Hematopoietic multipotent progenitor cell (in vitro differentiated cells): ENCODE results near the gene DOK4. TPM values are rescaled to one million over a fixed set of nuclear protein-coding genes. Genes with fewer than 3 reads are reported as not detected.
"Not testable (repeated sequence)": the region's sequence is repeated elsewhere in the genome, so short reads cannot be mapped to it uniquely, and the experiment has no call there.

Experiments
- DNase-seq, 3 donors: peaks; one replicate each; pipeline ENCODE4 v3.0.0-alpha.2; 2011 to 2015; ENCODE audit warnings: low read depth in 2 of 3, low spot score in 2 of 3
- total RNA-seq: library from RNA; depleted of rRNA; stranded (reverse); fragments of >200 nt; gene quantifications from one replicate; pipeline ENCODE4 v1.2.3, GENCODE V29; 2012

The DOK4 gene
- total RNA-seq, 1 donor, result 17.0 TPM

GRCh38 chr16:57462209-57462977 lies 23.9 kb downstream of the DOK4 start, which contains the start of gene POLR2C:
Gene POLR2C (plus strand): TSS chr16:57462679. CDS start chr16:57462725, 46 bp downstream.
- DNase-seq, result peak; percentile 88 to 92 (median 91)

DNA sequence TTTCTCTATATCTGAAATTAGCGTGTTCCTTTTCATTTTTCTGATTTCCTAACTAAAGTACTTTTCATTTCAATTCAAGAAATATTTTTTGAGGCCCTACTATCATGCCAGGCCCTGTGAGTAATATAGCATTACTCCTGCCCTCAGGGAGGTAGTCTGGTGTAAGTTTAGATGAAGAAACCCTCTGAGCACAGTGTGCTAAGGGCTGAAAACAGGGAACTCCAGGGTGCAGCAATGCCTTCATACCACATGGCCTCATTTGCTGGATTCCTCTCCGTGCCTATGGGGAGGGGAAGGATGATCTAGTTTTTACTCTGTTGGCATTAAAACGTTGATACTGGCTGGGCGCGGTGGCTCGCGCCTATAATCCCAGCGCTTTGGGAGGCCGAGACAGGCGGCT lies 34.3 kb downstream of the DOK4 start:
- no peak for DNase-seq

GRCh38 chr16:57447186-57447962 lies 38.9 kb downstream of the DOK4 start, which contains the start of the genes CIAPIN1 and COQ9:
Gene CIAPIN1 (minus strand): TSS chr16:57447385. CDS start chr16:57440928, 6,457 bp downstream.
Gene COQ9 (plus strand): TSS chr16:57447479. CDS start chr16:57447506, 27 bp downstream.
- peak; percentile 84 to 96 (median 92) for DNase-seq

DNA sequence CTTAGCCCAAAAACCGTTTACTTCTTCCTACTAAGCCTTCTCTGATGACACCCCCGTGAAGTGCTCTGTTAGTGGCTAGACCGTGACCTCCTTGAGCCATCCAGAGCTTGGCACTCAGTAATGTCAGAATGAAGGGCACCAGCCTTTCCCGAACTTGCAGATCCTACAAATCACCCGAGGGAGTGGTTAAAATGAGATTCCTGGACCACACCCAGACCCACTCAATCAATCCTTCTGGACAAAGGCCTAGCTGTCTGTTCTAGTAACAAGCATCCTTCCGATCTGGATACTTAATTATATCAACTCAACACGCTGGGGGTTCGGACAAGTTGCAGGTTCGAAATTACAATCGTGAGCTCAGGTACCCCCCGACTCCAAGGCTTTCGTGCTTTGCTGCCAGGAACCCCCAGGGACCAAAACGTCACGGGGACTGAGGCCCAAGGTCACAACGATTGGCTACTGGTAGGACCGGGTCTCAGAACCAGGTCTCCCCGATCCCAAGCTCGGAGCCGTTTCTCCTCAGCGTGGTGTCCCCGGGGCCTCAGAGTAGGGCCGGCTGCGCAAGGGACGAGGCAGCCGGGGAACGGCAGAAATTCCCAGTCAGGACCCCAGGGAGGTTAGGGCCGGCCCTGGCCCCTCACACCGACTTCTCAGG lies 39.6 kb downstream of the DOK4 start:
- DNase-seq, result peak; percentile 14 to 37 (median 24)

DNA sequence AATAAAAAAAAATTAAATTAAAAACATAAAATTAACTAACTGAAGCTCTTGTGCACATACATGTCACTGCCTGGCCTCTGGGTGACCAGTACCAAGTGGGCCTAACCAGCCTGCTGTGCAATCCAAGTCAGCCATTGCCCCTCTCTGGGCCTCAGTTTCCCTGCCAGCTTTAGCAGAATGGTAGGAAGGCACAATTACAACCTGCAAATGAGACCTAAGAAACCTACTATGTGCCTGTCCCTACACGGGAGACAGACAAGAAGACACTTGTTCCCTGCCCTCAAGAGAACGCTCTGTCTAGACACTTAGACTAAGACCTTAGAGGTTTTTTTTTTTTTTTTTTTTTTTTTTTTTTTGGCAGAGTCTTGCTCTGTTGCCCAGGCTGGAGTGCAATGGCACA lies 40.8 kb downstream of the DOK4 start:
- no peak for DNase-seq

GRCh38 chr16:57444711-57445110 lies 41.6 kb downstream of the DOK4 start:
- DNase-seq, result no peak

GRCh38 chr16:57440551-57440950 lies 45.7 kb downstream of the DOK4 start:
- DNase-seq, result not testable (repeated sequence)

DNA sequence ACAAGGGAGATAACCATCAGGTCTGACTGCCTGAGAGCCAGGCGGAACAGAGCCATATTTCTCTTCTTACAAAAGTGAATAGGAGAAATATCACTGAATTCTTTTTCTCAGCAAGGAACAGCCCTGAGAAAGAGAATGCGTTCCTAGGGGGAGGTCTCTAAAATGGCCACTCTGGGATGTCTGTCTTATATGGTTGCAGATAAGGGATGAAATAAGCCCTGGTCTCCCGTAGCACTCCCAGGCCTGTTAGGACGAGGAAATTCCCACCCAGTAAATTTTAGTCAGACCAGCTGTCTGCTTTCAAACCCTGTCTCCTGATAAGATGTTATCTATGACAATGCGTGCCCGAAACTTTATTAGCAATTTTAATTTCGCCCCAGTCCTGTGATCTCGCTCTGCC lies 46.3 kb downstream of the DOK4 start:
- not testable (repeated sequence) for DNase-seq

DNA sequence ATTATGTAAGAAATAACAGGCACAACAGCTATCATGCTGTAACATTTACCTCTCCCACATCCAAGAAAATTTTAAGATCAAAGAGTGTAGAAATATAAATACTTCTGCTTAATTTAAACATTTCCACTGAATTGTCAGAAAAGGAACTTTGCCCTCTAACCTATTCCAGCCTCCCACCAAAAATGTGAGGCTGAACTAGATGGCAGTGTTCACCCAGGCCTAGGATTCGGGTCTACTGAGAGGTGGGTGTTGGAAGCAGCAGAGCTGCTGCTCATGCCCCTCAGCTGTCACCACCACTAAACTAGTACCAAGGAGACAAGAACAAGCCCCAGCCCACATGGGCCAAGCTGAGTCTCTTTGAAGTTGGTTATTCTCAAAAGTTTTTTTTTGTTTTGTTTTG lies 50.5 kb downstream of the DOK4 start:
- DNase-seq, result no peak

GRCh38 chr16:57434003-57434402 lies 52.3 kb downstream of the DOK4 start:
- DNase-seq, result no peak

GRCh38 chr16:57432989-57433388 lies 53.3 kb downstream of the DOK4 start:
- no peak for DNase-seq

- DNase-seq, result no peak
Measured at GRCh38 chr16:57432505-57432904, 53.8 kb downstream of the DOK4 start.

DNA sequence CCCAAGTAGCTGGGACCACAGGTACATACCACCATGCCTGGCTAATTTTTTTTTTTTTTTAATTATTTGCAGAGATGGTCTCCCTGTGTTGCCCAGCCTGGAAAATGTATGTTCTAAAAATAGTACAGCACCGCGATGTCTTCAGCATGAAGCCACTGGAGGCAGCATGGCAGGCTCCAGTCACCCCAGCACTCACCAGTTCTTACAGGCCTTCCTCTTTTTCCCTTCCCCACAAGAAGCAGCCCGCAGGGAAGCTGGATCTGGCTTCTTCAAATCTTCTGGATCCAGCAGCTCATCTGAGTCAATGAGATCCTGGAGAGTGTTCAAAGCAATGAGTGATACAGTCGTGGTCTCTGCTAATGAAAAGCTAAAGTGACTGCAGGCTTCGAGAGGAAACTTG lies 55.3 kb downstream of the DOK4 start:
- no peak for DNase-seq

DNA sequence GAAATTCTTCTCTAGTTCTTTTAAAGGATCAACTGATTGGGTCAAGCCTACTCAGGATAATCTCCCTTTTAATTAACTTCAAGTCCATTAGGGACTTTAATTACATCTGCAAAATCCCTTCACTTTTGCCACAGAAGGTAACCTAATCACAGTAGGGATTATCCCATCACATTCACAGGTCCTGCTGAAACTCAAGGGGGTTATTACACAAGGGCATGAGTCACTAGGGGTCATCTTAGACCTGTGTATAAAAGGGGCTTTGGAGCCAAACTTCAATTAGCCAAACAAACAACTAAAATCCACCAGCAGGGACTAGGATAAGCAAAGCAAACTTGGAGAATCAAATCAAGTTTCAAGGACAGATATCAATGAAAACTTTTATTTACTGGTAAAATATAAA lies 58.5 kb downstream of the DOK4 start:
- no peak for DNase-seq

GRCh38 chr16:57427307-57427706 lies 59.0 kb downstream of the DOK4 start:
- DNase-seq, result no peak

DNA sequence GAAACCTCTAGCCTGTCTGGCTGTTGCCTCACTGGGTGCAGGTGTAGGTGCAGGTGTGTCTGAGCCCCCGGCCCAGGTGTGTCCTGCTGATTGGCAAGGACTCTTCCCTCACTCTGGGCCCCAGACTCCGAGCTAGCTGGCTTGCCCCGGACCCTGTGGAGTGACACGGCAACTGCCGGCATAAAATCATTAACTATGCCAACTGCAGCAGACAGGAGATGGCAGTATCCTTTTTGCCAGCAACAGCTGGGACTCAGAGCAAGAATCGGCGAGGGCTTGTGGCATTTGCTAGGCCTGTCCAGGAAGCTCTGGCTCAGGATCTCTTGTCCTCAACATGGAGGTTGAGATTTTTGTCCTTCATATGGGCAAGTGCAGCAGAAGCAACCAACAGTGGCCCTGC lies 59.9 kb downstream of the DOK4 start:
- no peak for DNase-seq

DNA sequence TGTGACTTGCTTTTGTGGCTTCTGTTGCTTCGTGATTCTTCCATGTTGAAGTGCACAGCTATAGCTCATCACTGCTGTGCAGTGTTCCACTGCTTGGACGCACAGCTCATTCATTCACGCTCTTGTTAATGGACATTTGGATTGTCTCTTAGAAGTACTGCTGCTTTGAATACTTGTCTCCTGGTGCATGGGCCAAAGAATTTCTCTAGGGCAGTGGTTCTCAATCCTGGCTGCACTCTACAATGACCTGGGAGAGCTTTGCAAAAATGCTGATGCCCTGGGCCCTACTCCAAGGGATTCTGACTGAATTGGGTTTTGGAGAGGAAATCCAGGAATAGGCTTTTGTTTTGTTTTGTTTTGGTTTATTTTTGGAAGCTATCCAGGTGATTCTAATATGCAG lies 61.7 kb downstream of the DOK4 start:
- DNase-seq, result no peak

- no peak for DNase-seq
Measured at GRCh38 chr16:57423152-57423551, 63.1 kb downstream of the DOK4 start.

DNA sequence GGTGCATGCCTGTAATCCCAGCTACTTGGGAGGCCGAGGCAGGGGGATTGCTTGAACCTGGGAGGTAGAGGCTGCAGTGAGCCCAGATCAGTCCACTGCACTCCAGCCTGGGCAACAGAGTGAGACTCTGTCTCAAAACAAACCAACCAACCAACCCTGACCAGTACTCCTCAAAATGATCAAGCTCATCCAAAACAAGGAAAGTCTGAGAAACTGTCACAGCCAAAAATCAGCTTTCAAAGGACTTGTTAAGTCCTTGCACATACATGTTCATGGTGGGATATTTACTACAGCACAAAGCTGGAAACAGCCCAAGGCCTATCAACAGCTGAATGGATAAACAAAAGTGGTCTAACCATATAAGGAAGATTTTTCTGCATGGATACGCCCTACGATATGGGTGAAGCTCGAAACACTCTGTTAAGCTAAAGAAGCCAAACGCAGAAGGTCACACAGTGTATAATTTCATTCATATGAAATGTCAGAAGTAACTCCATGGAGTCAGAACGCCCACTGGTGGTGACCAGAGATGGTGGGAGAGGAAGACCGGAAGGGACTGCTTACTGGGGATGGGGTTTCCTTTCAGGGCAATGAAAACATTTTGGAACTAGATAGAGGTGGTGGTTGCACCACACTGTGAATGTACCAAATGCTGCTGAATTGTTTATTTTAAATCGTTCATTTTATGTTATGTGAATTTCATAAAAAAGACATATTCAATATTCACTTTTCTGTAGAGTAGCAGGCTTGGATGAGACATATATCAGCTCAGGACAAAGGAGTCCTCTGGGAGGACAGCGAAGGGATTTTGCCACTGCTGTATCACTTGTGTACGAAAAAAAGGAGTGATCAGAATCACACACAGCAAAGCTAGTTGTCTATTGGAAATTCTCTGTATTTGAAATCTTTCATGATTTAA lies 64.0 kb downstream of the DOK4 start:
- peak in 1 of 3 donors; percentile 27 for DNase-seq
